ENCODE results near the gene KANSL1L.
A peak's percentile ranks its signal among the peaks of the same experiment; 100 is the strongest.

Gene KANSL1L

DNA sequence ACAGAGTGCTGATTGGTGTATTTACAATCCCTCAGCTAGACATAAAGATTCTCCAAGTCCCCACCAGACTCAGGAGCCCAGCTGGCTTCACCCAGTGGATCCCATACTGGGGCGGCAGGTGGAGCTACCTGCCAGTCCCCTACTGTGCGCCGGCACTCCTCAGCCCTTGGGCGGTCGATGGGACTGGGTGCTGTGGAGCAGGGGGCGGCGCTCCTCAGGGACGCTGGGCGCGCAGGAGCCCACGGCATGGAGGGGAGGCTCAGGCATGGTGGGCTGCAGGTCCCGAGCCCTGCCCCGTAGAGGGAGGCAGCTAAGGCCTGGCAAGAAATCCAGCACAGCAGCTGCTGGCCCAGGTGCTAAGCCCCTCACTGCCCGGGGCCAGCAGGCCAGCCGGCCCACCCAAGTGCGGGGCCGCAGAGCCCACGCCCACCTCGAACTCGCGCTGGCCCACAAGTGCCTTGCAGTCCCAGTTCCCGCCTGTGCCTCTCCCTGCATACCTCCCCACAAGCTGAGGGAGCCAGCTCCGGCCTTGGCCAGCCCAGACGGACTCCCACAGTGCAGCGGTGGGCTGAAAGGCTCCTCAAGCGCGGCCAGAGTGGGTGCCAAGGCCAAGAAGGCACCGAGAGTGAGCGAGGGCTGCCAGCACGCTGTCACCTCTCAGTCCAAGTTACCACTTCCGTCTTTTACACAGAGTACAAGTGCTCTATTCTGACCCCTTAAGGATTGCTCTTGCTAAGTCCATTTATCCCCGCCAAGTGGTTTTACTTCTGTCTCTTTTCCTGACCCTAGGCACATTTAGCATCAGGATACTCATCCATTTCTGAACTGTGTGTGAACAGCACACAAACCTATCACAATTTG, 170.5 kb downstream of the KANSL1L start:
- DNase-seq (ENCODE audit: low spot score) = no peak

DNA sequence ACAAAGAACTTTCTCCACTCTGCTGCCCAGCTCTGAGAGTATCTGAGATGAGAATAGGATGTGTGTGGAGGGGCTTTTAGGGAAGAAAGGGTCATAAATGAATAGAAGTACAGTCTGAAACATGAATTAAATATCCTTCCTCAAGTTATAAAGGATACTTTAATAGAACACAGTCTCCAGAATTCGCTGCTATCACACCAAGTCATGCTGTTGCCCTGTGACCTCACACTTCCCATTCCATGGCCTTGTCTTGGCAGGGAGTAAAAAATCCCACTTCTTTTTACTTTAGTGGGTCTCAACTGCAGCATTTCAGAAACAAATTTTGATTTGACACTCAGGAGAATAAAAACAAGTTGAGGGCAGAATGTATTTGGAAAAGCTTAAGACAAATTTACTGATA, 172.6 kb downstream of the KANSL1L start:
- no peak for DNase-seq (ENCODE audit: low spot score)

DNA sequence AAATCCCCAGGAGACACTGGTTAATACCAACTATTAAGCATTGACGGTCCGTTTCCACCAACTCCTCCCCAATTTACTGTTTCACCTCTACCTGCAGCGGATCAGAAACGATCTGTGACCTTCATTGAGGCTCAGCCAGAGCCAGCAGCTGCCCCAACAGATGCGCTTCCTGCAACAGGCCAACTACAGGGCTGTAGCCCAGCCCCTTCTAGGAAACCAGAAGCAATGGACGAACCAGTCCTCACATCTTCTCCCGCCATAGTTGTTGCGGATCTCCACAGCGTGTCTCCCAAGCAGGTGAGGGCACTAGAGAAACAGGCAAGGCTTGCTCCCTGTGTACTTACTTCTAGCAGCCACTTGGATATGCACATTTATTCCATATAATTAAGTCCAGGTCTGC, 177.2 kb downstream of the KANSL1L start:
- DNase-seq (ENCODE audit: low spot score) = no peak

DNA sequence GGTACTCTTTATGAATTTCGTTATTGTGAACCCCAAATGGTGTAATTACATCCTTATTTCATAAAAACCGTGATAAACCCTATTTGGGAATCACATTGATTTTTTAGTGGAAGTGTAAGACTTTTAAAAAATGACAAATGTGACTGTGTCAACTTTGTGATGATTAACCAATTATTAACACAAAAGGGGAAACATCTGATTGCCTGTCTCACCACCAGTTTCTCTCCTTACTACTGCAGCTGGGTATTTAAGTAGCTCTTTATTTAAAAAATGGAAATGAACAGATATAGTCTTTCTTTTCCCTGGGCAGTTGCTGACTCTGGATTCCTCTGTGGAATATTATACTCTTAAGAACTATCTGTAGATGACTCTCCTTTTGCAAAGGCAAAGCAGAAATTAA, 180.4 kb downstream of the KANSL1L start:
- no peak for DNase-seq (ENCODE audit: low spot score)

DNA sequence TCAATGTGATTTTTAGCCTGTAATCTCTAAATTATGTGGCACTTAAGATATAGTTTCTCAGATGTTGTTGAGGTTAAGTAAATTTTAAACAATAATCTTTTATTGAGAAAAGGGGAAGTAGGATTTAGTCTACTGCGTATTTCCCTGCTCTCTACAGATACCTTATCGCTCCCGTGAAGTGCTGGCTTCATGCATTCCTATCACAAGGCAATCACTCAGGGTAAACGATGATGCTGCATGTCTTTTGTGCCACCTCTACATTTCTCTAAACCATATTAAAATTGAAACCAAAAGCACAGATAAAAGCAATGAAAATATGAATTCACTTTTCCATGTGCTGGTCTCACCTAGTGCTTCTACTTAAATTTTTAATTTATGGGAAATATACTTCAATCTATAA, 183.2 kb downstream of the KANSL1L start:
- no peak for DNase-seq (ENCODE audit: low spot score)

DNA sequence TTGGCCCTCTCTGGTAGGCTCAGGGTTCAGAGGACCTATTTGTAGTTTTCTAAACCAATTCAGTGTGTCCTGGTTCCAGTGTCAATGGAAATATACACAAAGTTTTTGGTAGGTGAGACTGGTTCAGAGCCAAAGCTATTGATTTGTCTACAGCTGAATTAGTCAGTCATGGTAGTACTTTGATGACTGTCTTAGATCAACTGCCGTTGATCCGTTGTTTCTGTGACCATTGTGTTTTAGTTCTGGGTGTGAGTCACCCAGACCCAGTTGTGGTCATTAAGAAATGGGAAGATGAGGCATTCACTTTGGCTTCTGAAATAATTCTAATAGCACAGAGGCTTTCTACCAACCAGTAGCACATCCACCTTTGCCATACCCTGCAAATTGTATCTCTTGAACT, 184.8 kb downstream of the KANSL1L start:
- no peak for DNase-seq (ENCODE audit: low spot score)

DNA sequence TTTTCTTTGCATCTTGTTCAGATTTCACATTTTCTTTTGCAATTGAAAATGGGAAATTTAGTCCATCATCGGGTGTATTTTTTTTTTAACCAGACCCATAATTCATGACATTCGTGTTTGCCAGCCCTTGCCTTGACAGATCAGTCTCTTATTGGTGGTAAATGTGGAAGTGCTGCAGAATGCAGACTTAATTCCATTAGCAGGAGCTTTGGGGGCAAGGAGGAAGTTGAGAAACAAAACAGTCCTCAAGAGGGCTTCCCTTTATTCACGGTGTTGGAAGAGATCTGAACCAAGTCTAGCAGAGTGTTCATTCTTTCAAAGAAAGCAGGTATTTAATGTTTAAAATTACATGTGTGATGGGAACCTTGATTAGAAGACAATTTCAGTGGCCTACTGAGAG, 185.3 kb downstream of the KANSL1L start:
- no peak for DNase-seq (ENCODE audit: low spot score)

DNA sequence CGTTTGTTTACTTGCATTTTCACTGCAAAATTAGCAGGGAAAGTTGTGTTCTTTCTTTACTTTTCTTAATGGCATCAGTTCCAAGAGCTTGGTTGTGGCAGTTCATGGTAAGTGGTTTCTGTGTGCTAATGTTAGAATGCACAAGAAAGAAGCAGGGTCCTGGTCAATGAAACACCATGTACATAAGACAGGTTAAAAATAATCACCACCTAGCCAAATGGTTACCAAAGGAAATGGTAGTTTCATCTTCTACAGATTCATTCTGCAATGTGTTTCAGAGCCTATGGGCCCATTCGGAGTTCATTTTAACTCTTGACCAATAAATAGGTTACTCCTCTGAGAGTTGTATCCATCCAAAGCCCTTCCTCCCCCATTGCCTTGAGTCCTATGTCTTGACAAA, 186.9 kb downstream of the KANSL1L start:
- no peak for DNase-seq (ENCODE audit: low spot score)

DNA sequence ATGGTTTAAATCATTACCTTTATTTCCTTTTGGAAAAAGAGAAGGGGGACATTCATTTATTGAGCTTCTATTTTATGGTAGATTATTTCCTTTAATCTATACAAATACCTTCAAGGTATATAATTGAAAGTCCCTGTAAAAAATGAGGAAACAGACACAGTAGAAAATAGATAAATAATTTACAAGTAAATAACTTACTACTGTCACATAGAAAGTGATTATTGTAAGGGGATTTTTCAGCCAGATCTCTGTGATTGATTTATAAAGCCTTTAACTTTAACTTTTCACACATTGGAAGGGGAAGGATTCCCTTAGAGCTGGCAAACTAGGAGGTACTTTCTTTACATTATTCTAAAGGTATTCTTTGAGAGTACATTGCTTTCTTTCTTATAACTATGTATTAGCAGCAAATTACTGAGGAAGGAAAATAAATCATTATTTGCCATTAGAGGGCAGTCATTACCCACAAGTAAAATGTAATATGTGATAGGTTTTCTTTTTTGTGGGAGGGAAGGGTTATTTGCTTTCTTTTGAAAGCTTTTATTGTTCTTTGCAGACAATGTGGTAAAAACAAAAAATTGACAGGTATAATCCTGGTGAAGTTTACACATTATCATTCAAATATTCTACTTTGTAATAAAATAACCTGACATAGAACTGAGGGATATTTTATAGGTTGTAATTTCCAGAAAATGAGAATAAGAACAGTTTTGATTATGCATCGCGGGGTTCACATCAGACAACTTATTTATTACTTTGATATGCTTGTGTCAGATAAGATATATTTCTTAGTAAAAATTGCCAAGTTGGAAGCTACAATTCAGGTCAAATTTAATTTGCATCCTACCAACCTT, 193.6 kb downstream of the KANSL1L start:
- DNase-seq (ENCODE audit: low spot score) = peak; percentile 8

DNA sequence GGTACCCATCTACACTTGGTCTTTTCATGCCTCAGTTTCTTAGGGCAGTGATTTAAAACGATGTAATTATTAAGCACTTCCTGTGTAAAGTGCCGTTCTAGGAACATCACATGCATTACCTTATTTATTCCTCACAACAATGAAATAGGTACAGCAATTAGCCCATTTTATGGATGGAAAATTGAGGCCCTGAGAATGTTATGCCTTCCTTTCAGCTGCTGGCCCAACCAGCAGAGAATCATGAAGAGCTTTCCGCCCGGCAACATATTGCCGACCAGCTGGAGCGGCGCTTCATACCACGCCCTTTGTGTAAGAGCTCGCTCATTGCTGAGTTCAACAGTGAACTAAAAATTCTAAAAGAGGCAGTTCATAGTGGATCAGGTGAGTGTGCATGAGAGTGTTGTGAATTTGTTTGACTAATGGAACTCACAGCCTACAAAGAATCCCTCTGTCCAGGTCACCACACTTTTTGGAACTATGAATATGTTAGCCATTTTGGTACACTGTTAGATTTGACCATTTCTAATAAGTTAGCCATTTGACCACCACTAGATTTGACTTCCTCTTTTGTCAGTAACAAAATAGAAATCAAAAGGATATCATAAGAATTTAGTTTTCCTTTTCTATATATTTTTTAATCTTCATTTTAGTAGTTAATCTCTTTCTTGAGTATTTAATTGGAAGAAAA, 194.4 kb downstream of the KANSL1L start:
- DNase-seq (ENCODE audit: low spot score) = no peak

DNA sequence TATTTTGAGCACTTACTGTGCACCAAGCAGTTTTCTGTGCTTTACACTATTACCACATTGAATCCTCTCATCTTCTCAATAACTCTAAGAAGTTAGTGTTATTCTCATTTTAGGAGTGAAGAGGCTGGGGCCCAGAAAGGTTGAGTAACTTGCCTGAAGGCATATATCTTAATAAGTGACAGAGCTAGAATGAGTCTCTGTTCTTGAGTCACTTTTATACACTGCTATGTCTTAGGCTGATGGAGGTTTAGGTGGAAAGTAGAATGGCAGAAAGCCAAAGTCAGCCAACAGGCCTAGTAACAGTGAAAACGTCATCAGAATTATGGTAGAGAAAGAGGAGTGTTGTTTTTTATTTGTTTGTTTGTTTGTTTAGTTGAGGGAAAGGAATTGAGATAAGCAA, 196.6 kb downstream of the KANSL1L start:
- DNase-seq (ENCODE audit: low spot score) = no peak

DNA sequence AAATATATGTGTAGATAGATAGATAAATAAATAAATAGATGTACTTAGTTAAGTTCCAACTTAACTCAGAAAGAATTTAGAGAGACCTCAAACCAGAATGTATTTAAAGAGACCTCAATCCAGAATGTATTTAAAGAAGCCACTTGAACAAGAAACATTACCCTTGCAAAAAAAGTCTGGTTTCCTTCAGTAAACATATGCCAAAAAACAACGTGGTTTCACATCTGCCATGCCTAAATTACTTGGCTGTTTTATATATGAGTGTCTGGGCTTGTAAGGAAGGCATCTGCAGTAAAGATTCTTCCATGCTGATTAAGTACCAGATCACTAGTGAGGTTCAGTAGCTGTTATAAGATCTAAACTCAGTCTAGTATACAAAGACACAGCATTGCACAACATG, 197.9 kb downstream of the KANSL1L start:
- no peak for DNase-seq (ENCODE audit: low spot score)

All from AG08396 (cell line).